Measurements from ENCODE around the gene FAP. TPM values are rescaled to one million over a fixed set of nuclear protein-coding genes. Genes with fewer than 3 reads are reported as not detected.

The FAP gene
- total RNA-seq, 2 donors from 2014 or later: 2.3 to 4.2 TPM

- WGBS, 2 donors: 57 to 59% methylated on average over 3 of the region's 3 CpGs
- no peak for TF ChIP-seq POLR2A (IDR thresholded peaks at IDR 0.05)
- TF ChIP-seq, protein P1, sequence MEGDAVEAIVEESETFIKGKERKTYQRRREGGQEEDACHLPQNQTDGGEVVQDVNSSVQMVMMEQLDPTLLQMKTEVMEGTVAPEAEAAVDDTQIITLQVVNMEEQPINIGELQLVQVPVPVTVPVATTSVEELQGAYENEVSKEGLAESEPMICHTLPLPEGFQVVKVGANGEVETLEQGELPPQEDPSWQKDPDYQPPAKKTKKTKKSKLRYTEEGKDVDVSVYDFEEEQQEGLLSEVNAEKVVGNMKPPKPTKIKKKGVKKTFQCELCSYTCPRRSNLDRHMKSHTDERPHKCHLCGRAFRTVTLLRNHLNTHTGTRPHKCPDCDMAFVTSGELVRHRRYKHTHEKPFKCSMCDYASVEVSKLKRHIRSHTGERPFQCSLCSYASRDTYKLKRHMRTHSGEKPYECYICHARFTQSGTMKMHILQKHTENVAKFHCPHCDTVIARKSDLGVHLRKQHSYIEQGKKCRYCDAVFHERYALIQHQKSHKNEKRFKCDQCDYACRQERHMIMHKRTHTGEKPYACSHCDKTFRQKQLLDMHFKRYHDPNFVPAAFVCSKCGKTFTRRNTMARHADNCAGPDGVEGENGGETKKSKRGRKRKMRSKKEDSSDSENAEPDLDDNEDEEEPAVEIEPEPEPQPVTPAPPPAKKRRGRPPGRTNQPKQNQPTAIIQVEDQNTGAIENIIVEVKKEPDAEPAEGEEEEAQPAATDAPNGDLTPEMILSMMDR (IDR thresholded peaks at IDR 0.05): no peak
- H3K36me3 ChIP-seq (replicated peaks in 1 of 2; ENCODE audit: insufficient read depth in 1 of 2, low read depth in 2 of 2): no peaks in the 10 kb centered on the region
- H3K4me1 ChIP-seq: no peaks in the 10 kb centered on the region
- DNase-seq (no peak), ATAC-seq (no peak)
- H3K27me3 ChIP-seq: no peaks in the 10 kb centered on the region
- H3K4me3 ChIP-seq: no peak overlapping the region
- no peaks in the 10 kb centered on the region for H3K9me3 ChIP-seq
- intact Hi-C loops (cut with DNase I): no loop called here
- no peak overlapping the region for H3K27ac ChIP-seq
Measured at GRCh38 chr2:162188451-162188850, 54.8 kb downstream of the FAP start.

GRCh38 chr2:162185541-162186232 is 57.6 kb downstream of the FAP start:
- Histone ChIP-seq H3K9me3 (no peaks in the 10 kb centered on the region), H3K27me3 (no peaks in the 10 kb centered on the region), H3K4me1 (no peaks in the 10 kb centered on the region), H3K4me3 (no peak overlapping the region), H3K27ac (no peak overlapping the region), H3K36me3 (replicated peaks in 1 of 2; ENCODE audit: insufficient read depth in 1 of 2, low read depth in 2 of 2) (no peaks in the 10 kb centered on the region)
- TF ChIP-seq, protein P1 (IDR thresholded peaks at IDR 0.05): no peak
- no peak for TF ChIP-seq POLR2A (IDR thresholded peaks at IDR 0.05)
- DNase-seq (no peak), ATAC-seq (no peak)
- 42 to 55% methylated on average over 5 of the region's 5 CpGs for WGBS, 2 donors
- intact Hi-C loops (cut with DNase I): no loop called here

DNA sequence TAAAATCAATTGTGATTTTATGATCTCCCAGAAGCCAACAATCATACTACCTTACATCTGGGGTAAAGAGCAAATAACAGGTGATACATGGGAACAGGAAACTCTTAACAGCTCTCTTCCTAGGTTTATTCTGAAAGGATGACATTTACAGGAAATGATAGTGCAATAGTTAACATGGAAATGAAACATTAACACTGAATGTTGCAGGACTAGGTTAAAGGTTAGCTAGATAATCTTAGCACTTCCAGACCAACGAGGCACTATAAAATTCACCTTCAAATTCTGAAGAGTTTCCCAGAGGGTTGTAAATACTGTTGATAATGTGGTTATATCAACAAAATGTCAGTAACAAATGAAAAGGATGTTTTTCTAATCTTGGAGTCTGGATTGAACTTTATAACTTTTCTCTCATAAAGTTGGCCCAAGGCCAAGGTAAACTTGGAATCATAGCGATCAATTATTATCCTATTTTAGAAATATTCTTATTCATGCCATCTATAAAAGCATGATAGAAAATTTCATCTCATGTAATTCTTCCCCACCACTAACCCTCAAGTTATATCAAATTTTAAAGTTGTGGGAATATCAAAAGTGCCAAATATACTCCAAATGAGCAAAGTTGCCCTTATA is 58.3 kb downstream of the FAP start:
- H3K36me3 ChIP-seq (replicated peaks in 1 of 2; ENCODE audit: insufficient read depth in 1 of 2, low read depth in 2 of 2): no peaks in the 10 kb centered on the region
- 18 to 19% methylated on average over 2 of the region's 2 CpGs for WGBS, 2 donors
- intact Hi-C loops (cut with DNase I): no loop called here
- no peak overlapping the region for H3K4me3 ChIP-seq
- no peaks in the 10 kb centered on the region for H3K27me3 ChIP-seq
- no peak overlapping the region for H3K27ac ChIP-seq
- ATAC-seq (no peak), DNase-seq (no peak)
- TF ChIP-seq POLR2A (IDR thresholded peaks at IDR 0.05): no peak
- TF ChIP-seq, protein P1 (IDR thresholded peaks at IDR 0.05): no peak
- no peaks in the 10 kb centered on the region for H3K4me1 ChIP-seq
- H3K9me3 ChIP-seq: no peaks in the 10 kb centered on the region

- TF ChIP-seq, protein P1 (IDR thresholded peaks at IDR 0.05): no peak
- TF ChIP-seq POLR2A (IDR thresholded peaks at IDR 0.05): no peak
- Histone ChIP-seq H3K4me3 (no peak overlapping the region), H3K36me3 (replicated peaks in 1 of 2; ENCODE audit: insufficient read depth in 1 of 2, low read depth in 2 of 2) (no peaks in the 10 kb centered on the region), H3K27me3 (no peaks in the 10 kb centered on the region), H3K27ac (no peak overlapping the region), H3K9me3 (no peaks in the 10 kb centered on the region), H3K4me1 (no peaks in the 10 kb centered on the region)
- WGBS, 2 donors: 87 to 93% methylated on average over 6 of the region's 6 CpGs
- intact Hi-C loops (cut with DNase I): no loop called here
- ATAC-seq (no peak), DNase-seq (no peak)
Measured at GRCh38 chr2:162184359-162184758, 58.9 kb downstream of the FAP start.

GRCh38 chr2:162182395-162182794 is 60.9 kb downstream of the FAP start:
- Histone ChIP-seq H3K27me3 (no peaks in the 10 kb centered on the region), H3K4me1 (no peaks in the 10 kb centered on the region), H3K4me3 (no peak overlapping the region), H3K9me3 (no peaks in the 10 kb centered on the region), H3K27ac (no peak overlapping the region), H3K36me3 (replicated peaks in 1 of 2; ENCODE audit: insufficient read depth in 1 of 2, low read depth in 2 of 2) (no peaks in the 10 kb centered on the region)
- intact Hi-C loops (cut with DNase I): no loop called here
- WGBS, 2 donors: 84 to 93% methylated on average over 2 of the region's 2 CpGs
- DNase-seq (no peak), ATAC-seq (no peak)
- TF ChIP-seq POLR2A (IDR thresholded peaks at IDR 0.05): no peak
- TF ChIP-seq, protein P1 (IDR thresholded peaks at IDR 0.05): no peak
